H9 (cell line): ENCODE results near the gene MT1H. TPM values are rescaled to one million over a fixed set of nuclear protein-coding genes. Genes with fewer than 3 reads are reported as not detected.

Experiments
- DNase-seq: peaks from one replicate; pipeline ENCODE4 v3.0.0-alpha.2; 2017
- H2AFZ ChIP-seq: one replicate; pipeline ENCODE4 v1.6.1; 2013; ENCODE audit warnings: mild to moderate bottlenecking, low read length, control low read depth, moderate library complexity
- H2AK5ac ChIP-seq: 2 replicates; pipeline ENCODE4 v1.6.1; 2013; ENCODE audit warnings: low read length, control low read depth, mixed read lengths; ENCODE audit not compliant: insufficient read length
- H2BK120ac ChIP-seq: one replicate; pipeline ENCODE4 v1.6.1; 2013; ENCODE audit warnings: low read depth, mild to moderate bottlenecking, low read length, control low read depth, inconsistent platforms; ENCODE audit not compliant: poor library complexity, severe bottlenecking
- H2BK12ac ChIP-seq: 2 replicates; pipeline ENCODE4 v1.6.1; 2013; ENCODE audit warnings: low read length, control low read depth, mixed read lengths, low read depth; ENCODE audit not compliant: insufficient read length
- H2BK15ac ChIP-seq: 2 replicates; pipeline ENCODE4 v1.6.1; 2013; ENCODE audit warnings: low read depth, low read length, control low read depth
- H2BK20ac ChIP-seq: one replicate; pipeline ENCODE4 v1.6.1; 2013; ENCODE audit warnings: low read depth, mild to moderate bottlenecking, low read length, control low read depth, inconsistent platforms; ENCODE audit not compliant: poor library complexity, severe bottlenecking
- H2BK5ac ChIP-seq: 2 replicates; pipeline ENCODE4 v1.6.1; 2013; ENCODE audit warnings: low read length, control low read depth, mixed read lengths; ENCODE audit not compliant: insufficient read length
- H3K14ac ChIP-seq: 2 replicates; pipeline ENCODE4 v1.6.1; 2013; ENCODE audit warnings: low read length, control low read depth; ENCODE audit not compliant: insufficient read depth
- H3K18ac ChIP-seq: 2 replicates; pipeline ENCODE4 v1.6.1; 2013; ENCODE audit warnings: low read depth, mild to moderate bottlenecking, mixed read lengths, low read length, control low read depth; ENCODE audit not compliant: insufficient read length
- H3K23ac ChIP-seq: 2 replicates; pipeline ENCODE4 v1.6.1; 2013; ENCODE audit warnings: low read length, control low read depth, mixed read lengths, low read depth; ENCODE audit not compliant: insufficient read length
- H3K23me2 ChIP-seq: 2 replicates; pipeline ENCODE4 v1.6.1; 2013; ENCODE audit warnings: low read depth, mild to moderate bottlenecking, mixed read lengths, low read length, control low read depth; ENCODE audit not compliant: insufficient read length, poor library complexity, severe bottlenecking
- H3K27ac ChIP-seq: 2 replicates; pipeline ENCODE4 v1.5.1; 2013; ENCODE audit warnings: low read length, control low read depth, mixed read lengths, low read depth; ENCODE audit not compliant: insufficient read length
- H3K27me3 ChIP-seq: 2 replicates; pipeline ENCODE4 v1.6.1; 2013; ENCODE audit warnings: low read length, control low read depth, inconsistent platforms; ENCODE audit not compliant: insufficient read depth
- H3K4ac ChIP-seq: 2 replicates; pipeline ENCODE4 v1.6.1; 2013; ENCODE audit warnings: low read depth, mild to moderate bottlenecking, control low read depth, inconsistent platforms, low read length, moderate library complexity
- H3K4me1 ChIP-seq: 2 replicates; pipeline ENCODE4 v1.6.1; 2013; ENCODE audit warnings: low read length, control low read depth, inconsistent platforms; ENCODE audit not compliant: insufficient read depth
- H3K4me2 ChIP-seq: 2 replicates; pipeline ENCODE4 v1.6.1; 2013; ENCODE audit warnings: low read length, control low read depth, mixed read lengths; ENCODE audit not compliant: insufficient read length, insufficient read depth
- H3K56ac ChIP-seq: 2 replicates; pipeline ENCODE4 v1.6.1; 2013; ENCODE audit warnings: low read depth, mild to moderate bottlenecking, mixed read lengths, low read length, control low read depth; ENCODE audit not compliant: insufficient read length
- H3K79me1 ChIP-seq: 2 replicates; pipeline ENCODE4 v1.6.1; 2013; ENCODE audit warnings: low read depth, mild to moderate bottlenecking, moderate library complexity, low read length, control low read depth, inconsistent platforms; ENCODE audit not compliant: insufficient read depth, poor library complexity, severe bottlenecking
- H3K79me2 ChIP-seq: 2 replicates; pipeline ENCODE4 v1.6.1; 2013; ENCODE audit warnings: low read length, control low read depth, inconsistent platforms; ENCODE audit not compliant: insufficient read depth
- H3K9ac ChIP-seq: 2 replicates; pipeline ENCODE4 v1.6.1; 2013; ENCODE audit warnings: low read length, control low read depth, mixed read lengths; ENCODE audit not compliant: insufficient read length; ENCODE audit errors: extremely low read depth
- H3K9me3 ChIP-seq: one replicate; pipeline ENCODE4 v1.6.1; 2013; ENCODE audit warnings: low read depth, low read length, inconsistent platforms; ENCODE audit not compliant: control insufficient read depth
- H3T11ph ChIP-seq: one replicate; pipeline ENCODE4 v1.6.1; 2013; ENCODE audit warnings: mild to moderate bottlenecking, low read length, control low read depth, inconsistent platforms
- H4K20me1 ChIP-seq: one replicate; pipeline ENCODE4 v1.6.1; 2013; ENCODE audit not compliant: control insufficient read depth, insufficient read length, insufficient read depth
- H4K5ac ChIP-seq: 2 replicates; pipeline ENCODE4 v1.6.1; 2013; ENCODE audit warnings: low read depth, mild to moderate bottlenecking, mixed read lengths, low read length, control low read depth; ENCODE audit not compliant: insufficient read length
- H4K8ac ChIP-seq: replicated peaks from 2 replicates; pipeline ENCODE4 v1.6.1; 2013; ENCODE audit warnings: low read length, control low read depth, mixed read lengths, low read depth; ENCODE audit not compliant: insufficient read length
- H4K91ac ChIP-seq: 2 replicates; pipeline ENCODE4 v1.6.1; 2013; ENCODE audit warnings: low read depth, mild to moderate bottlenecking, moderate library complexity, mixed read lengths, low read length, control low read depth; ENCODE audit not compliant: insufficient read length
- H3K27ac Mint-ChIP-seq, 3 experiments: 2 replicates in 2 of 3; 3 replicates in 1 of 3; pipeline ENCODE4 v1.8.0; 2020 to 2021; ENCODE audit warnings: mixed read lengths in 3 of 3, mild to moderate bottlenecking in 1 of 3, moderate library complexity in 1 of 3
- H3K27me3 Mint-ChIP-seq: 2 replicates; pipeline ENCODE4 v1.8.0; 2021; ENCODE audit warnings: low read depth, mild to moderate bottlenecking, moderate library complexity, mixed read lengths
- H3K36me3 Mint-ChIP-seq, 3 experiments: 2 replicates in 2 of 3; 3 replicates in 1 of 3; pipeline ENCODE4 v1.8.0; 2020 to 2021; ENCODE audit warnings: low read depth in 3 of 3, mixed read lengths in 3 of 3; ENCODE audit not compliant: insufficient read depth in 1 of 3
- H3K4me1 Mint-ChIP-seq, 2 experiments: 2 replicates each; pipeline ENCODE4 v1.8.0; 2020; ENCODE audit warnings: mixed read lengths in 2 of 2
- H3K4me3 Mint-ChIP-seq, 2 experiments: 2 replicates in 1 of 2; 3 replicates in 1 of 2; pipeline ENCODE4 v1.8.0; 2020 to 2021; ENCODE audit warnings: mild to moderate bottlenecking in 2 of 2, mixed read lengths in 2 of 2, moderate library complexity in 1 of 2
- H3K9me3 Mint-ChIP-seq, 2 experiments: 2 replicates in 1 of 2; 3 replicates in 1 of 2; pipeline ENCODE4 v1.8.0; 2020; ENCODE audit warnings: mild to moderate bottlenecking in 2 of 2, mixed read lengths in 2 of 2, moderate library complexity in 1 of 2
- CTCF ChIP-seq: fragments of 200-600 bp; sonication (generic); conservative IDR thresholded peaks from 3 replicates; pipeline ENCODE4 v1.8.0; 2021; ENCODE audit warnings: antibody characterized with exemption, mild to moderate bottlenecking
- WGBS: extraction: QIAGEN DNeasy Blood & Tissue Kit; methylation state at CpG from one replicate; pipeline ENCODE4 v1.1.7; 2013; ENCODE audit warnings: missing lambda C conversion rate, low lambda C conversion rate, mixed read lengths; ENCODE audit not compliant: insufficient read length; ENCODE audit errors: extremely low coverage; 5-methylcytosine and 5-hydroxymethylcytosine counted together
- total RNA-seq: library from RNA; stranded (reverse); gene quantifications from 2 replicates; pipeline ENCODE4 v1.2.1, GENCODE V29; 2021

The MT1H gene
- total RNA-seq, 1 experiment from 2014 or later, result 12.5 TPM

GRCh38 chr16:56702836-56703235, 33.2 kb downstream of the MT1H start:
- TF ChIP-seq CTCF, result no peak
- no peak overlapping the region for H2AFZ ChIP-seq

More at GRCh38 chr16:56702836-56703235, 33.2 kb downstream of the MT1H start:
- Histone ChIP-seq H3K9me3 (no peaks in the 10 kb centered on the region), H2BK12ac (no peak overlapping the region), H3K23me2 (no peaks in the 10 kb centered on the region), H3K9ac (no peak overlapping the region), H2BK15ac (no peak overlapping the region), H3K4ac (no peak overlapping the region), H3T11ph (no peak overlapping the region), H2AK5ac (no peak overlapping the region), H2BK20ac (no peak overlapping the region), H4K20me1 (no peaks in the 10 kb centered on the region), H4K91ac (no peak overlapping the region), H3K4me1 (peaks cover 6% of the 10 kb centered on the region), H4K5ac (no peak overlapping the region), H4K8ac (no peak overlapping the region), H3K56ac (no peak overlapping the region), H2BK5ac (no peak overlapping the region), H3K79me1 (no peaks in the 10 kb centered on the region), H3K79me2 (no peaks in the 10 kb centered on the region), H3K4me2 (no peak overlapping the region), H3K18ac (no peak overlapping the region), H2BK120ac (no peak overlapping the region), H3K23ac (no peak overlapping the region), H3K14ac (no peak overlapping the region), H3K27me3 (no peaks in the 10 kb centered on the region), H3K27ac (no peak overlapping the region)
- Mint-ChIP-seq H3K4me3 (no peak overlapping the region), H3K9me3 (peaks cover 2 to 3% of the 10 kb centered on the region in 2 experiments; a peak in 3 of 5 replicates), H3K36me3 (peaks cover 0 to 4% (median 0%) of the 10 kb centered on the region in 3 experiments; a peak in 4 of 7 replicates), H3K4me1 (peaks cover 9% of the 10 kb centered on the region in 2 experiments), H3K27ac (no peak overlapping the region), H3K27me3 (peaks cover 8% of the 10 kb centered on the region)
- DNase-seq, result no peak
- no CpG with 5 or more reads among the region's 5 CpGs for WGBS
